DND-41 (cell line): ENCODE measurements around the gene MIAT.

Experiments
- CTCF ChIP-seq: IDR thresholded peaks from 2 replicates; pipeline ENCODE4 v1.5.1; 2012; ENCODE audit warnings: borderline replicate concordance, low read length, moderate library complexity, mild to moderate bottlenecking; ENCODE audit not compliant: poor library complexity, severe bottlenecking; ENCODE audit errors: extremely low read depth
- EZH2 ChIP-seq: IDR thresholded peaks from 3 replicates; pipeline ENCODE4 v1.6.1; 2012; ENCODE audit warnings: borderline replicate concordance, low read depth, mild to moderate bottlenecking, moderate library complexity, low read length, inconsistent platforms; ENCODE audit not compliant: severe bottlenecking

- TF ChIP-seq CTCF (no peak), EZH2 (no peak)
Observed at GRCh38 chr22:26609287-26609686, 48.1 kb upstream of the MIAT start.
